Retinal pigment epithelial cell (primary cell): ENCODE data around the gene WNT7B.

Experiments
- DNase-seq: peaks from one replicate; pipeline ENCODE4 v3.0.0-alpha.2; 2010; ENCODE audit warnings: low read depth
- H3K4me3 ChIP-seq: 2 replicates; pipeline ENCODE4 v1.5.1; 2011; ENCODE audit warnings: mild to moderate bottlenecking, low read length, control low read depth, moderate library complexity
- CTCF ChIP-seq: conservative IDR thresholded peaks from 2 replicates; pipeline ENCODE4 v1.5.1; 2011; ENCODE audit warnings: low read depth, low read length, control low read depth, inconsistent platforms

WNT7B gene

GRCh38 chr22:45897736-45898135 is 79.2 kb downstream of the WNT7B start:
- no peak for TF ChIP-seq CTCF
- H3K4me3 ChIP-seq, result no peak overlapping the region
- DNase-seq, result no peak

- DNase-seq, result no peak
- no peak for TF ChIP-seq CTCF
- H3K4me3 ChIP-seq, result no peak overlapping the region
These were observed 79.9 kb downstream of the WNT7B start for GRCh38 chr22:45896964-45897538.

GRCh38 chr22:45896153-45896951 is 80.6 kb downstream of the WNT7B start:
- no peak for TF ChIP-seq CTCF
- no peak overlapping the region for H3K4me3 ChIP-seq
- no peak for DNase-seq

DNA sequence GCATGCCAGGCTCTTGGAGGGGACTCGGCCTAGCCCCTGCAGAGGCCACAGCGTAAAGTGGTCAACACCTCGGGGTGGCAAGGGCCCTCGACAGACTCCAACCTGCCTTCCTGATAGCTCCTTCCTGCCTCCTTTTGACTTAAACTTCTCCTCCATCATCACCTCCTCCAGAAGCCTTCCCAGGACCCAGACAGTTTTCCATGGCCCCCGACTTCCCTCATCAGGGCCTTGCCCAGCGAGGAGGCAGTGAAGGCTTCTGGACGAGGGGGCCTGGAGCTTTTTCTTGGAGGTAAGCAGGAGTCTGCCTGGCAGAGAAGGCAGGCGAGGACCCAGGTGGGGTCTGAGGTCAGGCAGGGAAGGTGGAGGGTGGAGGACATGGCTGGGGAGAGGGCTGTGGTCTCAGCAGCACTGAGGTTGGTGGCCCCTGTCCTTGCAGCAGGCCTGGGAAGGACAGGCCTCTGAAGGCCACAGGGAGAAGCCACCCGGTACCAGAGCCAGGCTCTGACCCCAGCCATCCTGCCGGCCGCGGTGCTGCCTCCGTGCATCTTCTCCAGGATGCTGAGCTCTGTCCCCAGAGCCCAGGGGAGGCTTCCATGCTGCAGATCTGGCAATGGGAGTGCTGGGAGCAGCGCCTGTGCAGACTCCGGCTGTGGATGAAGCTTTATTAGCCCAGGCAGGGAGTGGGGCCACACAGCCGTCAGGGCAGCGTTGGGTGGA is 81.4 kb downstream of the WNT7B start:
- no peak overlapping the region for H3K4me3 ChIP-seq

DNA sequence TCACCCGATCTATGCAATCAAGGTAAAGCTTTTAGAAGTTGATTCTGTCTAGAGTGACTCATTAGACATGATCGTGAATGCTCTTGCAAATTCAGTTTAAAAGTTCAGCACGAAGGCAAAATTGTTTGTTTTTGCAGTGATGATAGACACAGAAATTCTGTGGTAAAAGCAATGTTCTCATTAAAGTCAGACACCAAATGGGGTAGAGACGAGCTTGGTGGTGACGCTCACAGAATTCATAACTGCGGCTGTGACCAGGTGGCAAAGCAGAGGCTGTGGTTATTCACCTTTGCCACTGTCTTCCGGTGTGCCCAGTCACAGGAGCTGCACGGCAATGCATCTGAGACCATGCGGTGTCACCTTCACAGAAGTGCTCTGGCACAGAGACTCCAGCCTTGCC is 83.4 kb downstream of the WNT7B start:
- no peak overlapping the region for H3K4me3 ChIP-seq
- no peak for TF ChIP-seq CTCF
- DNase-seq, result no peak

More for the DNA sequence above, 81.4 kb downstream of the WNT7B start:
- TF ChIP-seq CTCF, result no peak
- no peak for DNase-seq

DNA sequence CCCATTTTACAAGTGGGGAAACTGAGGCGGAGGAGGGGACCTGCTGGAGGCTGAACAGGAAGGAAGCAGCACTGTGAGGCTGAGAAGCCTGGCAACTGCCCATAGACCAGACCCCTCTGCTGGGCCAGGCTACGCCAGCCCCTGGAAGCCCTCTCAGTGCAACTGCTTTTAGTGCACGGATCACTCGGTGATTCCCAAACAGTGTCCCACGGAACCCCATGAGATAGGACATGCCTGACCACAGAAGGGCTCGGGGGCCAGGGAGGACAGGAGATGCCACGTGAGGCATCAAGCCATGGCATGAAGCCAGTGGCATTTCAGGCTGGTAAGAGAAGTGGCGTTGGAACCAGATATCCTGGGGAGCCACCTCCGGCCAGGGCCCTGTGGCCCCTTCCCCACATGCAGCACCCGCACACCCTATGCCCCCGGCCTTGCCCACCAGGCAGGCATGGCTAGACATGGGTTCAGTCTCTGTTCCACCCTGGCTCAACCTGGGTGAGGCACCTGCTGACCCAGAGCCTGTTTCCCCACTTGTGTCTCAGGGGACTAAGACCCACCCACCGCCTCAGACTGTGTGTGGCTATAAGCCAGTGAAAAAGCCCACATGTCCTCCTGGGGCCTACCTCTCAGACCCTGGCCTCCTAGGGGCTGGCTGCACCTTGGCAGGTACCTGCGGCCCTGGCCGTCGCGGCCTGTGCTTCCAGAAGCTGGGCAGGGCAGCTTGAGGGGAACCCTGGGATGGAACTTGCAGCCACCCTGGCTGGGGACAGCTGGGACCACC is 84.1 kb downstream of the WNT7B start:
- no peak overlapping the region for H3K4me3 ChIP-seq
- no peak for DNase-seq
- TF ChIP-seq CTCF, result no peak
